HepG2 (cell line): Measurements from ENCODE around the gene MAGT1. TPM values are rescaled to one million over a fixed set of nuclear protein-coding genes. Genes with fewer than 3 reads are reported as not detected.

Source experiments
- ATRX ChIP-seq: sonication (generic); formaldehyde crosslinking; IDR thresholded peaks from 2 replicates; pipeline ENCODE4 v1.4.0; 2020; ENCODE audit warnings: missing genetic modification reagents, borderline replicate concordance
- CEBPG ChIP-seq: IDR thresholded peaks from 2 replicates; pipeline ENCODE4 v1.6.1; 2016
- CREM ChIP-seq, 2 experiments: sonication (generic) in 1 of 2; formaldehyde crosslinking in 1 of 2; IDR thresholded peaks; 2 replicates each; pipeline versions ENCODE4 v1.4.0 to v1.6.1; 2016 to 2020; ENCODE audit warnings: antibody characterized with exemption in 1 of 2, mild to moderate bottlenecking in 1 of 2, missing genetic modification reagents in 1 of 2
- DMAP1 ChIP-seq: IDR thresholded peaks from 2 replicates; pipeline ENCODE4 v1.6.1; 2016
- FIP1L1 ChIP-seq: fragments of 200-400 bp; formaldehyde crosslinking; IDR thresholded peaks from 2 replicates; pipeline ENCODE4 v1.6.1; 2018; ENCODE audit warnings: low read depth, mild to moderate bottlenecking, low read length, moderate library complexity, borderline replicate concordance; ENCODE audit not compliant: insufficient read depth
- FOXK2 ChIP-seq: fragments of 450-650 bp; IDR thresholded peaks from 2 replicates; pipeline ENCODE4 v1.6.1; 2016
- HDAC2 ChIP-seq: sonication (generic); formaldehyde crosslinking; IDR thresholded peaks from 2 replicates; pipeline ENCODE4 v1.4.0; 2020; ENCODE audit warnings: missing genetic modification reagents
- KMT2B ChIP-seq: IDR thresholded peaks from 2 replicates; pipeline ENCODE4 v1.6.1; 2016; ENCODE audit warnings: missing genetic modification reagents, missing compliant biosample characterization
- MXI1 ChIP-seq: IDR thresholded peaks from 3 replicates; pipeline ENCODE4 v1.6.1; 2012; ENCODE audit warnings: low read depth, low read length, inconsistent platforms, borderline replicate concordance
- NFKB2 ChIP-seq: sonication (generic); formaldehyde crosslinking; IDR thresholded peaks from 2 replicates; pipeline ENCODE4 v1.4.0; 2020; ENCODE audit warnings: missing genetic modification reagents, borderline replicate concordance
- NR2F2 ChIP-seq: IDR thresholded peaks from 2 replicates; pipeline ENCODE4 v1.6.1; 2012; ENCODE audit warnings: low read depth, inconsistent platforms, borderline replicate concordance
- RFX1 ChIP-seq: fragments of 450-650 bp; IDR thresholded peaks from 2 replicates; pipeline ENCODE4 v1.6.1; 2017
- SALL1 ChIP-seq: sonication (generic); formaldehyde crosslinking; IDR thresholded peaks from 2 replicates; pipeline ENCODE4 v1.8.0; 2022; ENCODE audit warnings: mild to moderate bottlenecking, missing genetic modification reagents
- SRSF1 ChIP-seq: fragments of 200-400 bp; formaldehyde crosslinking; optimal IDR thresholded peaks from 2 replicates; pipeline ENCODE3; 2017; ENCODE audit warnings: mild to moderate bottlenecking, low read depth, low read length, moderate library complexity
- TP53 ChIP-seq: sonication (generic); formaldehyde crosslinking; conservative IDR thresholded peaks from 2 replicates; pipeline ENCODE4 v1.4.0; 2020; ENCODE audit warnings: missing genetic modification reagents
- YEATS2 ChIP-seq: sonication (generic); formaldehyde crosslinking; IDR thresholded peaks from 2 replicates; pipeline ENCODE4 v1.4.0; 2020; ENCODE audit warnings: missing genetic modification reagents, borderline replicate concordance
- ZNF143 ChIP-seq: sonication (generic); formaldehyde crosslinking; IDR thresholded peaks from 2 replicates; pipeline ENCODE4 v1.4.0; 2020; ENCODE audit warnings: missing genetic modification reagents
- ZNF562 ChIP-seq: sonication (generic); formaldehyde crosslinking; IDR thresholded peaks from 2 replicates; pipeline ENCODE4 v1.8.0; 2022; ENCODE audit warnings: missing genetic modification reagents, borderline replicate concordance
- ZNF574 ChIP-seq: sonication (generic); formaldehyde crosslinking; IDR thresholded peaks from 2 replicates; pipeline ENCODE4 v1.4.0; 2020; ENCODE audit warnings: missing genetic modification reagents
- polyA plus RNA-seq, 8 experiments: library from polyadenylated mRNA; depleted of rRNA in 3 of 8; stranded (reverse) in 7 of 8; unstranded in 1 of 8; fragments of >200 nt; fragmentation: Illumina TruSeq in 4 of 8; extraction: Trizol in 4 of 8; gene quantifications; 2 replicates each; pipeline versions ENCODE4 v1.2.1 to v1.2.3, GENCODE V29; 2011 to 2016; ENCODE audit warnings: low read depth in 4 of 8, missing spikeins in 1 of 8, mixed read lengths in 1 of 8; ENCODE audit not compliant: insufficient read depth in 1 of 8
- total RNA-seq, 5 experiments: library from RNA; depleted of rRNA; stranded (reverse); fragments of >200 nt; fragmentation: Illumina TruSeq; extraction: Trizol; gene quantifications; 2 replicates each; pipeline ENCODE4 v1.2.3, GENCODE V29; 2016; ENCODE audit warnings: low read depth in 1 of 5
- TF ChIP-seq, protein P1 (sequence below): sonication (generic); formaldehyde crosslinking; IDR thresholded peaks from 2 replicates; pipeline ENCODE4 v1.5.0; 2020; ENCODE audit warnings: mild to moderate bottlenecking, missing genetic modification reagents
- TF ChIP-seq, protein P2 (sequence below): IDR thresholded peaks from 2 replicates; pipeline ENCODE4 v1.6.1; 2016; ENCODE audit warnings: mild to moderate bottlenecking

MAGT1 gene
- total and polyA plus RNA-seq, 2 of the 13 experiments (the other 11 are each of a cell fraction or from before 2014, with no cell fraction given): 38.0 to 75.0 TPM

- TF ChIP-seq HDAC2 (0 out of 2 replicates have a peak, but pooled peaks have one; percentile 12), FOXK2 (peak; percentile 41; the same call in 1 of the 2 replicates), DMAP1 (CRISPR knock-in tag) (peak; percentile 13; the same call in 1 of the 2 replicates), ZNF143 (CRISPR knock-in tag) (no peak), ATRX (CRISPR knock-in tag) (no peak), MXI1 (peak; percentile 66; the same call in 1 of the 3 replicates), SALL1 (CRISPR knock-in tag) (peak; percentile 44; the same call in 1 of the 2 replicates), ZNF574 (CRISPR knock-in tag) (0 out of 2 replicates have a peak, but pooled peaks have one; percentile 26), TP53 (CRISPR knock-in tag) (no peak), RFX1 (no peak), CREM (IDR thresholded peaks at IDR 0.05) (peak; percentile 87), CREM (CRISPR knock-in tag; IDR thresholded peaks at IDR 0.05) (no peak), YEATS2 (CRISPR knock-in tag) (peak; percentile 64; the same call in 1 of the 2 replicates), NFKB2 (CRISPR knock-in tag) (peak; percentile 42; the same call in 1 of the 2 replicates), ZNF562 (CRISPR knock-in tag) (no peak), NR2F2 (no peak), SRSF1 (no peak), FIP1L1 (no peak), KMT2B (CRISPR knock-in tag) (peak; percentile 33; the same call in 1 of the 2 replicates), CEBPG (CRISPR knock-in tag) (0 out of 2 replicates have a peak, but pooled peaks have one; percentile 23)
- TF ChIP-seq, protein P1, sequence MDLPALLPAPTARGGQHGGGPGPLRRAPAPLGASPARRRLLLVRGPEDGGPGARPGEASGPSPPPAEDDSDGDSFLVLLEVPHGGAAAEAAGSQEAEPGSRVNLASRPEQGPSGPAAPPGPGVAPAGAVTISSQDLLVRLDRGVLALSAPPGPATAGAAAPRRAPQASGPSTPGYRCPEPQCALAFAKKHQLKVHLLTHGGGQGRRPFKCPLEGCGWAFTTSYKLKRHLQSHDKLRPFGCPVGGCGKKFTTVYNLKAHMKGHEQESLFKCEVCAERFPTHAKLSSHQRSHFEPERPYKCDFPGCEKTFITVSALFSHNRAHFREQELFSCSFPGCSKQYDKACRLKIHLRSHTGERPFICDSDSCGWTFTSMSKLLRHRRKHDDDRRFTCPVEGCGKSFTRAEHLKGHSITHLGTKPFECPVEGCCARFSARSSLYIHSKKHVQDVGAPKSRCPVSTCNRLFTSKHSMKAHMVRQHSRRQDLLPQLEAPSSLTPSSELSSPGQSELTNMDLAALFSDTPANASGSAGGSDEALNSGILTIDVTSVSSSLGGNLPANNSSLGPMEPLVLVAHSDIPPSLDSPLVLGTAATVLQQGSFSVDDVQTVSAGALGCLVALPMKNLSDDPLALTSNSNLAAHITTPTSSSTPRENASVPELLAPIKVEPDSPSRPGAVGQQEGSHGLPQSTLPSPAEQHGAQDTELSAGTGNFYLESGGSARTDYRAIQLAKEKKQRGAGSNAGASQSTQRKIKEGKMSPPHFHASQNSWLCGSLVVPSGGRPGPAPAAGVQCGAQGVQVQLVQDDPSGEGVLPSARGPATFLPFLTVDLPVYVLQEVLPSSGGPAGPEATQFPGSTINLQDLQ (CRISPR knock-in tag): peak; percentile 99
- TF ChIP-seq, protein P2, sequence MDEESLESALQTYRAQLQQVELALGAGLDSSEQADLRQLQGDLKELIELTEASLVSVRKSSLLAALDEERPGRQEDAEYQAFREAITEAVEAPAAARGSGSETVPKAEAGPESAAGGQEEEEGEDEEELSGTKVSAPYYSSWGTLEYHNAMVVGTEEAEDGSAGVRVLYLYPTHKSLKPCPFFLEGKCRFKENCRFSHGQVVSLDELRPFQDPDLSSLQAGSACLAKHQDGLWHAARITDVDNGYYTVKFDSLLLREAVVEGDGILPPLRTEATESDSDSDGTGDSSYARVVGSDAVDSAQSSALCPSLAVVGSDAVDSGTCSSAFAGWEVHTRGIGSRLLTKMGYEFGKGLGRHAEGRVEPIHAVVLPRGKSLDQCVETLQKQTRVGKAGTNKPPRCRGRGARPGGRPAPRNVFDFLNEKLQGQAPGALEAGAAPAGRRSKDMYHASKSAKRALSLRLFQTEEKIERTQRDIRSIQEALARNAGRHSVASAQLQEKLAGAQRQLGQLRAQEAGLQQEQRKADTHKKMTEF: 0 out of 2 replicates have a peak, but pooled peaks have one; percentile 8
Observed at GRCh38 chrX:77894921-77895886, at the start of gene MAGT1 (continued).
